MM.1S (cell line): ENCODE results near the gene WNT3.
A peak's percentile ranks its signal among the peaks of the same experiment; 100 is the strongest.

Experiments
- DNase-seq: peaks from one replicate; pipeline ENCODE4 v3.0.0-alpha.2; 2015
- H2AFZ ChIP-seq: fragments of 300-600 bp; sonication (generic); 2 replicates; pipeline ENCODE4 v1.6.0; 2016; ENCODE audit warnings: antibody characterized with exemption, low read length
- H3F3A ChIP-seq: fragments of 300-600 bp; sonication (generic); 2 replicates; pipeline ENCODE4 v1.6.1; 2016; ENCODE audit warnings: mild to moderate bottlenecking, antibody characterized with exemption, low read length, moderate library complexity, mixed read lengths; ENCODE audit not compliant: insufficient read depth
- H3K27ac ChIP-seq: fragments of 300-600 bp; sonication (generic); 2 replicates; pipeline ENCODE4 v1.5.1; 2016; ENCODE audit warnings: mild to moderate bottlenecking, low read length
- H3K27me3 ChIP-seq: fragments of 300-600 bp; sonication (generic); replicated peaks from 2 replicates; pipeline ENCODE4 v1.6.0; 2016; ENCODE audit warnings: low read length; ENCODE audit not compliant: insufficient read depth
- H3K36me3 ChIP-seq: fragments of 300-600 bp; sonication (generic); replicated peaks from 2 replicates; pipeline ENCODE4 v1.6.1; 2016; ENCODE audit warnings: mild to moderate bottlenecking, low read length, mixed read lengths; ENCODE audit not compliant: insufficient read depth
- H3K4me1 ChIP-seq: fragments of 300-600 bp; sonication (generic); 2 replicates; pipeline ENCODE4 v1.6.1; 2016; ENCODE audit warnings: low read length, mixed read lengths
- H3K4me2 ChIP-seq: fragments of 300-600 bp; sonication (generic); 2 replicates; pipeline ENCODE4 v1.6.0; 2016; ENCODE audit warnings: low read depth, low read length
- H3K4me3 ChIP-seq: fragments of 300-600 bp; sonication (generic); 2 replicates; pipeline ENCODE4 v1.5.1; 2016; ENCODE audit warnings: low read length, mixed read lengths
- H3K79me2 ChIP-seq: fragments of 300-600 bp; sonication (generic); 2 replicates; pipeline ENCODE4 v1.6.1; 2016; ENCODE audit warnings: mixed run types, low read length, mixed read lengths
- H3K9ac ChIP-seq: fragments of 300-600 bp; sonication (generic); 2 replicates; pipeline ENCODE4 v1.6.1; 2016; ENCODE audit warnings: low read length, mixed read lengths
- H3K9me2 ChIP-seq: fragments of 300-600 bp; sonication (generic); replicated peaks from 2 replicates; pipeline ENCODE4 v1.6.1; 2016; ENCODE audit warnings: mild to moderate bottlenecking, low read length, mixed read lengths; ENCODE audit not compliant: insufficient read depth
- H3K9me3 ChIP-seq: fragments of 300-600 bp; sonication (generic); replicated peaks from 2 replicates; pipeline ENCODE4 v1.6.1; 2016; ENCODE audit warnings: mild to moderate bottlenecking, low read length, mixed read lengths; ENCODE audit not compliant: insufficient read depth
- H4K20me1 ChIP-seq: fragments of 300-600 bp; sonication (generic); 2 replicates; pipeline ENCODE4 v1.6.1; 2016; ENCODE audit warnings: mild to moderate bottlenecking, low read length, moderate library complexity, mixed read lengths; ENCODE audit not compliant: insufficient read depth
- EZH2 ChIP-seq: fragments of 300-600 bp; sonication (generic); optimal IDR thresholded peaks from 2 replicates; pipeline ENCODE3; 2017; ENCODE audit warnings: low read depth, mild to moderate bottlenecking, antibody characterized with exemption, low read length, mixed read lengths
- EZH2phosphoT487 ChIP-seq: fragments of 300-600 bp; sonication (generic); IDR thresholded peaks from 2 replicates; pipeline ENCODE4 v1.6.1; 2018; ENCODE audit warnings: antibody characterized with exemption, low read length
- TF ChIP-seq, protein P1 (sequence below): fragments of 300-600 bp; sonication (generic); IDR thresholded peaks from 2 replicates; pipeline ENCODE4 v1.5.1; 2016; ENCODE audit warnings: antibody characterized with exemption, low read length, mixed read lengths

The WNT3 gene

DNA sequence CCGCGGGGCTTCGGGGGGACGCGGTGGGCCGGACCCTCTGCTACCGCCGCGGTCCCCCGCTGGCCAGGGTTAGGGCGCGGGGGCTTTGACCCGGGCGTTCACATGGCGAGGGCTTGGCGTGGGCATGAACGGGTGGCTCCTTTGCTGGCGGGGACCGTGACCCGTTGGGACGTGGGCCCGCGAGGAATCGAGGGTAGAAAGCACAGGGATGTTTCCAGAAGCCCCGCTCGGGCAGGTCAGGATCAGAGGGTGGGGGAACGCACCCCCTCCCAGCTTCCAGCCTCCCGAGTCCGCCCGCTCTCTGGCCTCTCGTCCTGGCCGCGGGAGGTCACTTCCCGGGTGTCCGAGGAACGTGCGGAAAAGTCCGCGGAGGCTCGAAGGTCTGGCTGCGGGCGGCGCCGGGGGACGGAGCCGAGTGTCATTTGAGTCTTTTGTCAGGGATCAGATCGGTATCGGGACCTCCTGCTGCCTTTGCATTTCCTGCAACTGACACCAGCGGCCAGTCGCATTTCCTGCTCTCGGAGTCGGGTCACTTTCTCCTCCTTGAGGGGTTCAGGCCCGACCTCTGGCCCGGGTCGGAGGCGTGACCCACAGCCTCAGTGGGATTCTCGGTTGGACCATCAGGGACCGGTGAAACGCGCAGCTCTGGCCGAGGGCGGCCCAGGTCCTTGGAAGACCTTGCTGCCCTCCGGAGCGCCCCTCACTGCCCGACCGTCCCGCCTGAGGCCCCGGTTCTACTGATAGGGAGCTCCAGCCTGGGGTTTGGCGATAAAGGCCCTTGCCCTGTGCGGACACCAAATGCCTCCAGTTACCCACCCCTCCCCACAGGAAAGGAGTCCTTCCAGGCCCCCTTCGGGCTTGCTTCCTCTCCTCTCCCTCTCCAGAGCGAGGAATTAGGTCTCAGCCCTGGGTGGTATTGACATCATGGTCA, 702 bp upstream of the WNT3 start:
- Histone ChIP-seq H3K79me2 (no peaks in the 10 kb centered on the region), H3K9ac (no peak overlapping the region), H4K20me1 (no peaks in the 10 kb centered on the region), H3K27ac (no peak overlapping the region), H3K4me2 (peak overlapping the region; percentile 92), H3K9me3 (no peaks in the 10 kb centered on the region), H3K9me2 (no peaks in the 10 kb centered on the region), H3K4me3 (peak overlapping the region; percentile 59), H2AFZ (peak overlapping the region; percentile 70), H3K4me1 (no peaks in the 10 kb centered on the region), H3K36me3 (no peaks in the 10 kb centered on the region), H3K27me3 (peaks cover 66% of the 10 kb centered on the region), H3F3A (no peaks in the 10 kb centered on the region)
- TF ChIP-seq EZH2phosphoT487 (no peak; the same call in 1 of the 2 replicates), EZH2 (no peak)
- TF ChIP-seq, protein P1, sequence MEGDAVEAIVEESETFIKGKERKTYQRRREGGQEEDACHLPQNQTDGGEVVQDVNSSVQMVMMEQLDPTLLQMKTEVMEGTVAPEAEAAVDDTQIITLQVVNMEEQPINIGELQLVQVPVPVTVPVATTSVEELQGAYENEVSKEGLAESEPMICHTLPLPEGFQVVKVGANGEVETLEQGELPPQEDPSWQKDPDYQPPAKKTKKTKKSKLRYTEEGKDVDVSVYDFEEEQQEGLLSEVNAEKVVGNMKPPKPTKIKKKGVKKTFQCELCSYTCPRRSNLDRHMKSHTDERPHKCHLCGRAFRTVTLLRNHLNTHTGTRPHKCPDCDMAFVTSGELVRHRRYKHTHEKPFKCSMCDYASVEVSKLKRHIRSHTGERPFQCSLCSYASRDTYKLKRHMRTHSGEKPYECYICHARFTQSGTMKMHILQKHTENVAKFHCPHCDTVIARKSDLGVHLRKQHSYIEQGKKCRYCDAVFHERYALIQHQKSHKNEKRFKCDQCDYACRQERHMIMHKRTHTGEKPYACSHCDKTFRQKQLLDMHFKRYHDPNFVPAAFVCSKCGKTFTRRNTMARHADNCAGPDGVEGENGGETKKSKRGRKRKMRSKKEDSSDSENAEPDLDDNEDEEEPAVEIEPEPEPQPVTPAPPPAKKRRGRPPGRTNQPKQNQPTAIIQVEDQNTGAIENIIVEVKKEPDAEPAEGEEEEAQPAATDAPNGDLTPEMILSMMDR, result no peak
- no peak for DNase-seq

DNA sequence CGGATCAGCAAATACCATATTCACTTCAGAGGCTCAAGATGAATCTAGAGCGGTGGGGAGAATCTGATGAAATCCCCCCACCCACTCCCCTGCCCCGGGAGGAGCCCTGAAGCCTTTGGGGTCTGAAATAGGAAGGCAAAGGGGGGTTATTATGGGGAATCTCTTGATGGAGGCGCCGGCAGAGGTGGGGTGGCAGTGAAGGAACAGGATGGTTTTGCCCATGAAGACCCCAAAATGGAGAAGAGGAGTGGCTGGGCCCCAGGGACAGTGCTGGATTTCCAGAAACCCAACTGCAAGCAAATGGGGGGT, 637 bp downstream of the WNT3 start:
- Histone ChIP-seq H3K36me3 (no peaks in the 10 kb centered on the region), H4K20me1 (no peaks in the 10 kb centered on the region), H3K9me3 (no peaks in the 10 kb centered on the region), H3K79me2 (no peaks in the 10 kb centered on the region), H3K4me2 (no peak overlapping the region), H3F3A (no peaks in the 10 kb centered on the region), H3K27me3 (peaks cover 78% of the 10 kb centered on the region), H3K4me3 (no peak overlapping the region), H3K9ac (no peak overlapping the region), H3K9me2 (no peaks in the 10 kb centered on the region), H3K27ac (no peak overlapping the region), H2AFZ (no peak overlapping the region), H3K4me1 (no peaks in the 10 kb centered on the region)
- TF ChIP-seq EZH2, result no peak
- DNase-seq, result no peak

DNA sequence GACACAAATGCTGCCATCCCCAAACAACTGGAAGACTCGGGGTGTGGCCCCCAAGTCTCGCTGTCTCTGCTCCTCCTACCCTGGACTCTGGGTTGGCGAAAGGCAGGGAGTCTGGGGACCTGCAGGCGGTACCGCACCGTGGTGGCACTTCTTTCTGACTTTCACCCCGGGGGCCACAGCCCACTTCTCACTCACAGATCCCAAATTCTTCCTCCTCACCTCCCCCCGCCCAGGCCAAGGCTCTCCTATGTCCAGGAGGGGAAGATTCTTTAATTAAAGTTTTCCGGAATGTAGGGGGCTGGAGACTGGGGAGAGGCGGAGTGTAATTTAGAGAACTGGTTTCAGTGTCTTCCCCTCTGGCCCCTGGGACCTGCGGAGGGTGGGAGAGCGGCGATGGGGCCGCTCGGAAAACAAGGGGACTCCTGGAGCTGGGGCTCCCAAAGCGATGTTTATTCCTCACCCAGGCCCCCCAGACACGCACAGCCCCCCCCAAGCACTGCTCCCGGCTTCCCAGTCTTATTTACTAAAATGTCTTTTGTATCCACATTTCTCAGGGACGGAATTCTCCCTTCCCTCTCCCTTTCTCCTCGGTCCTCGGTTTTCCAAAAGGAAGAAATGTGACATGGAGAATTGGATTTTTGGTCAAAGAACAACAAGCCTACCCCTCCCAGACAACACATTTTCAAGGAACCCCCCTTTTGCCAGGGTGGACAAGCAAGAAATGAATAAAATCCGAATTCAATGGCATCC, 1.2 kb downstream of the WNT3 start:
- Histone ChIP-seq H3K79me2 (no peaks in the 10 kb centered on the region), H3K4me2 (no peak overlapping the region), H2AFZ (no peak overlapping the region), H3K27me3 (peaks cover 79% of the 10 kb centered on the region), H3K9me2 (no peaks in the 10 kb centered on the region), H3K9me3 (no peaks in the 10 kb centered on the region), H3K4me3 (no peak overlapping the region), H4K20me1 (no peaks in the 10 kb centered on the region), H3K36me3 (no peaks in the 10 kb centered on the region), H3K27ac (no peak overlapping the region), H3F3A (no peaks in the 10 kb centered on the region), H3K9ac (no peak overlapping the region), H3K4me1 (no peaks in the 10 kb centered on the region)
- TF ChIP-seq EZH2phosphoT487 (no peak), EZH2 (no peak)
- TF ChIP-seq, protein P1, result no peak
- no peak for DNase-seq
